Measurements from ENCODE around the gene LY9.

Gene LY9

GRCh38 chr1:160795951-160796383, at the start of gene LY9:
TSS of gene LY9 (plus strand) at chr1:160796174. CDS start at chr1:160796188, 14 bp downstream.
- peak; percentile 91 for DNase-seq

GRCh38 chr1:160746836-160747500, 49.0 kb upstream of the LY9 start:
- no peak for DNase-seq

- DNase-seq = no peak
Measured at GRCh38 chr1:160747717-160748116, 48.3 kb upstream of the LY9 start.

- no peak for DNase-seq
Measured at GRCh38 chr1:160748181-160748877, 47.6 kb upstream of the LY9 start.

- DNase-seq = peak; percentile 12 to 36
Measured at GRCh38 chr1:160748878-160749269, 47.1 kb upstream of the LY9 start.

GRCh38 chr1:160750608-160751007, 45.4 kb upstream of the LY9 start:
- no peak for DNase-seq

- DNase-seq = no peak
Measured at GRCh38 chr1:160752406-160752805, 43.6 kb upstream of the LY9 start.

- DNase-seq = no peak
Measured at GRCh38 chr1:160752924-160753323, 43.0 kb upstream of the LY9 start.

GRCh38 chr1:160753594-160753993, 42.4 kb upstream of the LY9 start:
- no peak for DNase-seq

GRCh38 chr1:160755461-160755860, 40.5 kb upstream of the LY9 start:
- DNase-seq = no peak

- DNase-seq = no peak
Measured at GRCh38 chr1:160755911-160756848, 39.8 kb upstream of the LY9 start.

GRCh38 chr1:160756849-160757201, 39.1 kb upstream of the LY9 start:
- DNase-seq = no peak

GRCh38 chr1:160758521-160758920, 37.5 kb upstream of the LY9 start:
- DNase-seq = no peak

- no peak for DNase-seq
Measured at GRCh38 chr1:160759740-160760139, 36.2 kb upstream of the LY9 start.

- DNase-seq = no peak
Measured at GRCh38 chr1:160761046-160761445, 34.9 kb upstream of the LY9 start.

GRCh38 chr1:160761886-160762285, 34.1 kb upstream of the LY9 start:
- no peak for DNase-seq

- DNase-seq = no peak
Measured at GRCh38 chr1:160763993-160764392, 32.0 kb upstream of the LY9 start.

GRCh38 chr1:160767395-160768294, 28.3 kb upstream of the LY9 start:
- no peak for DNase-seq

- DNase-seq = peak; percentile 45 to 61
Measured at GRCh38 chr1:160768295-160768657, 27.7 kb upstream of the LY9 start.

- no peak for DNase-seq
Measured at GRCh38 chr1:160772331-160772730, 23.6 kb upstream of the LY9 start.

- no peak for DNase-seq
Measured at GRCh38 chr1:160773093-160773492, 22.9 kb upstream of the LY9 start.

- no peak for DNase-seq
Measured at GRCh38 chr1:160774886-160775719, 20.9 kb upstream of the LY9 start.
